ENCODE data around the gene SLC25A14.

The SLC25A14 gene

DNA sequence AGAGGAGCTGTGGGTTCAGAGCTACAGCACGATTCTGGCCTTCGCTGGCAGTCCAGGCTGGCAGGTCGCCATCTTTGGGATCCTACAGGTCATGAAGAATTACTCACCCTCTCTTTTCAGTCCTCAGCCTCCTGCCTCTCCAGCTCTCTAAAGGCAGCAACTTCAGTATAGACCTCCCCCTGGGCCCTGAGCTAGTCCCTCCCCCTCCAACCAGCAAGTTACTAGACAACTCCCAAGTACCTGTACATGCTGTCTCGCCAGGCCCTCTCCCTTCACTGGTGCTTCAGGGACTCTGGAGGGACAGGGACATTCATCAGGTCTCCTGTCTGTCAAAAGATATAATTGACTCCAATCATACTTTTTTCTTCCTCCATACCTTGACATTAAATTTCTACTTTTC lies 45.8 kb downstream of the SLC25A14 start, which contains the start of gene GPR119:
GPR119 (minus strand) TSS at position 155 of the 400 bp plus-strand sequence. CDS start 227 bp downstream, outside the sequence.
- DNase-seq, result no peak

DNA sequence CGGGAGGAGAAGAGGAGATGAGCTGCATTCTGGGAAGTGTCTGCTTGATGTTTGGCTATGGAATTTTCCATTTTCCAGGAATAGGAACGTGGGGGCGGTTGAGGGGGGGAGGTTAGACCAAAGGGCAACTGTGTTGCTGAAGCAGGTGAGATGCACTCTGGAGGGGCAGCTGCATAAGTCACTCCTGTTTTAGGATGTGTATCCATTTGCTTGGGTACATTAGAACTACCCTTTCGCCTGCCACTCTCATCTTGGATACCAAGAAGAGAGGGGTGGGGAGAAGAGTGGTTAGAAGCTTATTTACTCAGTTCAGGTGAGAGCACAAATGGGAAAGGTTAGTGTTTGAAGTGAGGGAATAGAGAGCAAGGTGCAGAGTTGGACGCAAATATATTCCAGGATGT lies 46.7 kb downstream of the SLC25A14 start:
- DNase-seq, result no peak

DNA sequence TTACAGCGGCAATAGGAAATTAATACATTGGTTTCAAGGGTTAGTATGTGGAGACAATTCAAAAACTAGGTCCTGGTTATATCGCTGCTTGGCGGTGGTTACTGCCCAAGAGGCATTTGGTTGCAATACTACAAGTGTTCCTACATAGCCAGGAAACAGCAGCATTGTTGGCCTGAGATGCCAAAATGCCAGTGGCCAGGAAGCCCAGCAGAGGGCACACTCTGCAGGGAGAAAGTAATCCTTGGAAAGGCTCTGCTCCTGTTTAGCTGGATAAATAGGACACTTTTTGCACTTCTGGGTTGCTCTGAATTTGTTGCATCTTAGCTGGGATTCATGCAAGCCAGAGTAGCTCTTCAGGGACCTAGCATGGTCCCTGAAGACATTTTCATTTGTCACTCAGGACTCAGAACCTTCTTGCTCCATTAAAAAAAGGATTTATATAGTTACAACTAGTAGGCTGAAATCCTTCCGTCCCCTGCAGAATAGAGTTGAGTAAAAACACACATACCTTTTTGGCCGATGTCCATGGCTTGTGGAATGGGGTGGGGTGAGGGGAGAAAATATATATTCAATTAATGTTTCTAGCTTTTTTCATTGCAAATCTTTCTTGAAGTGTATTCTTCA lies 53.8 kb downstream of the SLC25A14 start:
- DNase-seq, result peak; percentile 72 to 75

DNA sequence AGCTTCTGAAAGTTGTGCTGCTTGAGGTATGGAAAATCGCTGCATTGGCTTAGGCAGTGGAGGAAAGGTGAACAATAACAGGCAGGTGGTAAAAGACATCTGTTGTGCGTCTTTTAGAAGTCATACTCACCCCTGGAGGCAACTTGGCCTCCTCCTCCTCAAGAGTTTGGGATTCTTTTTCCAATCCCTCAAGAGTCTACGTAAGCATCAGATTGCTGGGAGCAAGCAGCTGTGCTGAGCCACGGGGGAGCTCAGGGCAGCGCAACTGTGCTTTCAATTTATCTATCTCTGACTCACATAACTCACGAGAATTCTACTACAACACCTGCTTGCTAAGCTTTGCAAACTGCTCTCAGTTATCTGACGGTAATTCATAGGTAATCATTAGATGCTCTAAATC lies 55.6 kb downstream of the SLC25A14 start:
- DNase-seq, result peak; percentile 52 to 89

DNA sequence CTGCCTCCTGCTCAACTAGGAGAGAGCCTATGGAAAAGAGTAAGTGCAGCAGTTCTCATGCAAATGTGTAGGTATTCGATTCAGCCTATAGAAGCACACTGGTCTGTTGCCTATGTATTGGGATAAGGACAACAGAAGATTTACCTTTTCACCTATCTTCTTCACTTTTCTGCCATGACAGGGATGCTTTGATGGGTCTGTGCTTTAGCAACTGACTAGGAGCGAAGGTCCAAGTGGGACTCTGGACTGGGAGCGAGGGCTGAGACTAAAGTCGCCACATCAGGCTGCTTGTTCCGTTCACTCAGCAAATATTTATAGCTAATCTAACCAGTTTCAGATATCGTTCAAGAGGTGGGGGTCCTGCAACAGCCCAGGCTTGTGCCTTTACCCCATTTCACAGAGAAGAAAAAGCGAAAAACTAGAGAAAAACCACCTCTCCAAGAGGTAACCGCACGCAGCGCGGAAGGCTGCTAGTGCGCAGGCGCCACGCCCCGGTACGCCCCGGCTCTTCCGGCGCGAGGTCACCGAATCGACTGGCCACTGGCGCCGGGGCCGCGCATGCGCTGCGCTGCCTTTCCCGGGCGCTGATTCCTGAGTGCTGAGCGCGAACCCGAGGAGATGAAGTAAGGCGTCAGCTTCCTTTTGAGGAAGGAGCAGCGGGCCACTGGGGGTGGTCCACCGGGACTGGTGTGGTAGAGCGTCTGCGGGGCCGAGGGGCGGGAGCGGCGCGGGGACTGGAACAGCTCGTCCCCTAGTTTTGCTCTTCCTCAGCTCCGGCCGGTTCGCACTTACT lies 61.9 kb downstream of the SLC25A14 start, which contains the start of gene RBMX2:
RBMX2 (plus strand) TSS at position 573 of the 793 bp plus-strand sequence; CDS start at position 619, 46 bp downstream.
- DNase-seq, result peak; percentile 76 to 86

DNA sequence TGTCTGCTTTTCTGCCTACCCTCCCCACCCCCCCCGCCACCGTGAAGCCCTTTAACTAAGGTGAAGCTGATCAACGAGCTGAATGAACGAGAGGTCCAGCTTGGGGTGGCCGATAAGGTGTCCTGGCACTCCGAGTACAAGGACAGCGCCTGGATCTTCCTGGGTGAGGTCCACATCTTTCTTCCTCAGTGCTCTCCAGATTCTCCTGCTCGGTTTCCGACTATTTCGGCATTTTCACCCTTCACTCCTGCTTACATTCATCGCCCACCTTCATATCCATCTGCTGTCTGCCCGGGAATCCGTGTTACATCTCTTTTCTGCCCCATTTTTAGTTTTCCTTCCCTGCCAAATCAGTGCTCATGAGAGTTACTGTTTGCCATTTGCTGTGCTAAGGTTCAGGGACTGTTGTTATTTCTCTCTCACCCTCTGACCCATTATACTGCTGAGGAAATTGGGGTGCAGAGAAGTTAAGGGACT lies 62.5 kb downstream of the SLC25A14 start:
- DNase-seq, result no peak

DNA sequence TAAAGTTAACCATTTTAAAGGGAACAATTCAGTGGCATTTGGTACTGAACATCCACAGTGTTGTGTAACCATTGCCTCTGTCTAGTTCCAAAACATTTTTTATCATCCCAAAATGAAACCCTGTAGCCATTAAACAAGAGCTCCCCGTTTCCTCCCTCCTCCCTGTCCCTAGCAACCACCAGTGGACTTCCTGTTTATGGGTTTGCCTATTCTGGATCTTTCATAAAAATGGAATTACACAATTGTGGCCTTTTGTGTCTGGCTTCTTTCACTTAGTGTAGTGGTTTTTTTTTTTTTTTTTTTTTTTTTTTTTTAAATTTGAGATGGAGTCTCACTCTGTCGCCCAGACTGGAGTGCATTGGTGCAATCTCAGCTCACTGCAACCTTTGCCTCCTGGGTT lies 73.7 kb downstream of the SLC25A14 start:
- no peak for DNase-seq

DNA sequence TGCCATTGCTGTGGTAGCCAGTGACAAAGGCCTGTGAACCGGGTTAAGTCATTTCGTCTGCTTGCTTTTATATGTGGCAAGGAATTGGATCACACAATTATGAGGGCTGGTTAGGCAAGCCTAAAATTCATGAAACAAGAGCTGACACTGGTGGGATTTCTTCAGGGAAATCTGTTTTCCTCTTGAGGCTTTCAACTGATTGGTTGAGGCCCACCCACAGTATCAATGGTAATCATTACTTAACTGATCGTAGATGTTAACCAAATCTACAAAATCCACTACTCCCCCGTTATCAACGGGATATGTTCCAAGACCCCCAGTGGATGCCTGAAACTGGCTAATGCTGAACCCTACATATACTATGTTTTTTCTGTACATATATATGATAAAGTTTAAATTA lies 75.1 kb downstream of the SLC25A14 start:
- DNase-seq, result no peak

DNA sequence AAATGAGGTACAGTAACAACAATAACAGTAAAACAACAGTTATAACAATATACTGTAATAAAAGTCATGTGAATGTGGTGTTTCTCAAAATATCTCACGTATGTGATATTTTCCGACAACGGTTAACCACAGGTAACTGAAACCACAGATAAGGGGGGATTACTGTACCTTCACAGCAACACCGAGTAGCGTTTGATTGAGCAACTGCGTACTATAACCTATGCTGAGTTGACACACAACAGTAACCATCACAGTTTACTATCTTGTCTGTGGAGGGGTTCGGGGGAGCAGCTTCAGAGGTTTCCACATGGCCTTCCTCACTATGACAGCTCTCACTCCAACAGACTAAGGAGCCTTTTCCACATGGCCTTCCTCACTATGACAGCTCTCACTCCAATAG lies 75.5 kb downstream of the SLC25A14 start:
- no peak for DNase-seq

DNA sequence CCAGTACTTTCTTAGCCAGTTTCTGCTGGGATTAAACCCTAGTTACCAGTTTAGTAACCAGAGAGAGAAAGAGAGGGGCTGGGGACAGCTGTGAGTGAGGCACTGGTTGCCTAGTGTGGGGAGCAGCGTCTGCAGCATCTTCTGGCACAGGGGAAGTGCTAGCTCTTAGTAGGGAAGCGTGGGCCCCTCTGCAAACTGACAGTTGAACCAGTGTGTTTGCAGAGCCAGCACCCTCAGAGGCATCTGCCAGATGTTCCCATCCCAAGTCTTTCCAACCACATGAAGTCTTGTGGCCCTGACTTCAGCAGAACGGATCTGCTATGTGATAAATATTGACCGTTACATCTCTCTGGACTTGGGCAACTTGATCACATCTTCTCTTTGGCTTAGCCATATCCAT lies 77.1 kb downstream of the SLC25A14 start:
- no peak for DNase-seq

DNA sequence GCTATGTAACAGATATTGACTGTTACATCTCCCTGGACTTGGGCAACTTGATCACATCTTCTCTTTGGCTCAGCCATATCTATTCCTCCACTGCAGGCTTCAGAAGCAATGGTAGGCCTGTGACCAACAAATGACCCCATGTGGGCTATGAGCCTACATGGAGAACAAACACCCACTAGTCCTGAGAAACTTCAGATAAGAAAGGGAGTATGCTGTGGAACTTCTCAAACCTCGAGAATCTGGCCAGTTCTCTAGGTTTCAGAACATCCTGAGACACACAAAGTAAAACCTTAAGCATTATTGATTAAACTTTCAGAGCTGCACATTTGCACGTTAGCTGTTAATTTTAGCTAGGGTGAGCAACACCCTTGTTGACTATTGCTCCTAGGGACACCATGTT lies 78.3 kb downstream of the SLC25A14 start:
- no peak for DNase-seq

DNA sequence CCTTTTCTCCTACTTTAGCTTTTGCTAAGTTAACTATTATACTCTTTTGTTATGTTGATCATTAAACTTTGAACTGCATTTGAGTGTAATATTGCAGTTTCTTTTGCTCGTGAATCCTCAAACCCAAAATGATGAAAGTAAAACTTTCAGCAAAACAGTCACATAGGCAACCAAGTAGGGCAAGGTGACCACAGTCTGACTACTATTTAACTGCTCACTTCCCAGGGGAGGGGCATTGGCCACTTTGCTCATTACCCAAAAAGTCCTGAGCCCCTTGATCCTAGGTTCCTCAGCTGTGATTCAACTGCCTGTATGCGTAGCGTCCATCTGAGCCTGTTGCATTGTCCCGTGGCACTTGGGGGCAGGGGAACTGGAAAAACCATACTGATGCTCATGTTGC lies 79.0 kb downstream of the SLC25A14 start:
- no peak for DNase-seq

DNA sequence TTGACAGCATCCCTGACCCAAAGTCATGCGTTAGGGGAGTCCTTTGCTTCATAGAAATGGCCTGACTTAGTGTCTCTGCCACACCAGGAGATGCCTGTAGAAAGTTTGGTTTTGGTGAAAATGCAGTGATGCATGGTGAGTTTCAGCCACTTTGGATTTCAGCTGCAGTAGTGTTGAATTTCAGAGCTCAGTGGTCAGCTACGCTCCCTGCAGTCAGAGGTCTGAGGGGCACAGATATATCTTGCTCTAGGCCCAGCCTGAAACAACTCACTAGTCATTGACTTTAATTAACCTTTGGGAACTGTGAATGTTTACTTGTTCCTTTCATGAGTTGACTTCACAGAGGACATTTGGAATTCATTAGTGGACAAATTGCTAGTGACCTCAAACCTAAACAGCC lies 79.5 kb downstream of the SLC25A14 start:
- DNase-seq, result no peak

Measured in NCI-H524 (cell line).